Activated effector memory CD4-positive, alpha-beta T cell treated with Interleukin-2 at 50 U/mL for 16 hours (primary cell): ENCODE measurements around the gene GAB2.
"Not testable (repeated sequence)": the region's sequence is repeated elsewhere in the genome, so short reads cannot be mapped to it uniquely, and the experiment has no call there.

Source experiments
- DNase-seq: peaks from one replicate; pipeline ENCODE4 v3.0.0-alpha.2; 2020

Gene GAB2

GRCh38 chr11:78237293-78238046 is 180.2 kb downstream of the GAB2 start:
- no peak for DNase-seq

GRCh38 chr11:78234006-78234405 is 183.6 kb downstream of the GAB2 start:
- DNase-seq: no peak

DNA sequence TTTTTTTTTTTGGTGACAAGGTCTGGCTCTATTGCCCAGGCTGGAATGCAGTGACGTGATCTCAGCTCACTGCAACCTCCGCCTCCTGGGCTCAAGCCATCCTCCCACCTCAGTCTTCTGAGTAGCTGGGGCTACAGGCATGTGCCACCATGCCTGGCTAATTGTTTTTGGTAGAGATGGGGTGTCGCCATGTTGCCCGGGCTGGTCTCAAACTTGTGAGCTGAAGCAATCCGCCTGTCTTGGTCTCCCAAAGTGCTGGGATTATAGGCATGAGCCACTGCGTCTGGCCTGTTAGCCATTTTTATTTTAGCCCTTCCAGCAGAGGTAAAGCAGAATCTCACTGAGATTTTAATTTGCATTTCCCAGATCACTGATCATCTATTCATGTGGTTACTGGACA is 184.6 kb downstream of the GAB2 start:
- DNase-seq: not testable (repeated sequence)

GRCh38 chr11:78231962-78232501 is 185.6 kb downstream of the GAB2 start:
- no peak for DNase-seq

DNA sequence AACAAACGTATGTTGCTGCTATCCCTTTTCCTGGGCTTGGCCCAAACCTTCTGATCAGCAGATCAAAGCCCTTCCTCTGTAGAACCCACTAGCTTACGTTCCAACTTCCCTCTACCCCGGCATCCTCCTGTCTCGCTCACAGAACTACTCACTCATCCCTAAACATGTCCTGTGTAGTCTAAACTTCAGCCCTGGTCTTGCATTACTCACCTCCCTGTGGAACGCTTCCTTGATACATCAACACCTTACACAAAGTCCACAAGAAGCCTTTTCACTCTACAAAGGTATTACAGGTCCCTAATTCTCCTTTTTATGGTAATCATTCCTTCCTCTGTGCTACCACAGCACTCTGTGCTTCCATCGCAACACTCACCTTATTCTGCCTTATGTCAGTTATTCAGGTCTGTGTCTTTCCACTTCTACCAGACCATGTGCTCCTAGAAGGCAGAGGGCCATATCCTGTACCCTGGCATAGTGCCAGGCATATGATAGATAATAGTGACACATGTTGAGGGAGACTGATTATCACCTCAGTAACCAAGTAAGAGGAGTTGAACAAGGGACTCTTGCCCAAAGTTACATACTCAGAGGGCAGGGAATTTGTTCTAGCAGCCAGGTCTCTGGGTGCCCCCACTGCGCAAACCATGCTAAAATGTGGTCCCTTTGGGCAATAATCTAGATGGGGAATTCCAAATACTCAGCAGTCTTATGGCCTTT is 187.3 kb downstream of the GAB2 start:
- DNase-seq: no peak

- no peak for DNase-seq
These were observed 188.5 kb downstream of the GAB2 start for GRCh38 chr11:78229106-78229505.

DNA sequence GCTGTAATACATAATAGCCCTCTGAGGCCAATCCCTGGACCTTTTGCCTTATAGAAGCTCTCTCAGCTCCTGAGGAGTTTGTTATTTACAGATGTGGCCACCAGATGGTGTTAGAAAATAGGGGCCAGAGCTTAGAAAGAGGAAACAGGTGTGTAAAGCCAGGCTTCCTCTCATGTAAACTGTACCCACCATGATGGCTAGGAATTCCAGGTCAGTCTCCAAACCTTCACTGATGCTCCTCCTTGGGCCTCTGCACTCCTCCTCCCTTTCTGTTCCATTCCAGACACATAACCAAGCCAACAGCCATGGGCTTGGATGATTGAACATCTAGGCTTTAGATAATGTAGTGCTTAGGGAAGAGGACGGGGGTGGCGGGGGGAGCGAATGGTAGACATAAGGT is 189.2 kb downstream of the GAB2 start:
- DNase-seq: no peak

DNA sequence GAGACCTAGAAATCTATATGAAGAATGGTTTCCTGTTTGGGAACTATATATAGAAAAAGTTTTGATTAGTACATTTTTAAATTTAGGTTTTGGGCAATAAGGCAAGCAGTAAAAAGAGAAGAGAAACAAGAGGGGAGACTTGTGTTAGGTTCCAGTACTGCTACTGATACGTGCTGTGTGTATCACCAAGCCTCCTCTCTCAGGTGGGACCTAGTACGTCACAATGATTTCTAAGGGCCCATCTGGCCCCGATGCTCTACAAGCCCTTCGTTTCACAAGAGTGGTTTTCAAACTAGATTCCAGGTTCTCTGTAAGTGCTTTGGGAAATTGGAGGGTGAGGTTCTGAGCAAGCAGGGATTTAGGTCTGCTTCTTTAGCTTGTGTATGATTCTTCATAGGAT is 189.7 kb downstream of the GAB2 start:
- no peak for DNase-seq

DNA sequence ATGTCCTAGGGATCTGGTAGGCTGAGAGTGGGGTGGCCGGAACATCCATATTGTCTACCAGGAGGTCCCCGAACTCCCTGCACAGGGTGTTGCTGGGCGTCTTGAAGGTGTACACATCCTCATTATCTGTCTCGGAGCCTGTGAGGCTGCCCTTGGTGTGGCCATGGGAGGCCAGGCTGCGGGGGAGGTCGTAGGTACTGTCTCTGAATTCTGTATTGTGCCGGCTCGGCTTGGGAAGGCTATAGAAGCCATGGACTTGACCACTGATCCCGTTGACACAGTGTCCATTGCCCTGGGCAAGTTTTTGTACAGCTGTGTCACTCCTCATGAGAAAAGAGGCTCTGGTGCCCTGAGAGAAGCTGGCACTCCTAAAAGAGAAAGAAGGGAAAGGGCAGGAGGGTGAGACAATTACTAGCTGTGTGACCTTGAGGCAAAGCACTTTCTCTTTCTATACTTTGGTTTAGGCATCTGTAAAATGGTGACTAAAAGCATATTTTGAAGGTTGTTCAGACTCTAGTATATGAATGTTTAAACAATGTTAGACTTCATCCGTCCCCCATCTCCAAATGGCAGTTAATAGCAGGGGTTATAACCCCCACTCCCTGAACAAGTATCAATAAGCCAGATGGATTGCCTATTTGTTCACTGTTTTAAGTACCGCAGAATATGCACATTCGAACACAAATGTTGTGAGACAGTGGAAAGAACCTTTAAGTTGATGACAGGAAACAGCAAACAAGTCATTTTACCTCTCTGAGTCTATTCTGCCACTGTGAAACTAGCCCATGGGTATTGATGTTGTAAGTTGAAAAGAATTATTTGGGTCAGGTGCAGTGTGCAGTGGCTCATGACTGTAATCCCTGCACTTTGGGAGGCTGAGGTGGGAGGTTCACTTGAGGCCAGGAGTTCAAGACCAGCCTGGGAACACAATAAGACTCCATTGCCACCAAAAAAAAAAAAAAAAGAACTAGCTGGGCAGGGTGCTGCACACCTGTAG is 190.6 kb downstream of the GAB2 start:
- DNase-seq: no peak

GRCh38 chr11:78224906-78225420 is 192.7 kb downstream of the GAB2 start:
- DNase-seq: no peak

DNA sequence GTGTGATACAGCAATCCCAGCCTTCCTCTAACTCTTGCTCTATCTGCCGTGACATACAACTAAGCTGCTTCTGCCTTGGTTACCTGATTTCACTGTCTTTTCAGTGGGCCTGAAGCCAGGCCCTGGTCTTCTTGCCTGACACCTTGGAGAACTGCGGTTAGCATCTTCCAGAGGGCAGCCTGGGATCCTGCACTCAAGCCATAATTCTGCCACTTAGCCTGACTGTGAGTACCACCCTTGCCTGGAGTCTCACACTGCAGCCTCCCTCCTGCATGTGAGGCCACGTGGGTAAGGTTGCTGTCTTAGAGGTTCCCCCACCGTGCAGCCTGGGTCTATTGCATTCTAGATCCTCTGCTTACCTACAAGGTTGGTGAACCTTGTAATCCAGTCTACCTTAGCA is 193.1 kb downstream of the GAB2 start:
- no peak for DNase-seq

- DNase-seq: no peak
These were observed 194.2 kb downstream of the GAB2 start for GRCh38 chr11:78223320-78223954.

- not testable (repeated sequence) for DNase-seq
These were observed 194.9 kb downstream of the GAB2 start for GRCh38 chr11:78222726-78223125.

DNA sequence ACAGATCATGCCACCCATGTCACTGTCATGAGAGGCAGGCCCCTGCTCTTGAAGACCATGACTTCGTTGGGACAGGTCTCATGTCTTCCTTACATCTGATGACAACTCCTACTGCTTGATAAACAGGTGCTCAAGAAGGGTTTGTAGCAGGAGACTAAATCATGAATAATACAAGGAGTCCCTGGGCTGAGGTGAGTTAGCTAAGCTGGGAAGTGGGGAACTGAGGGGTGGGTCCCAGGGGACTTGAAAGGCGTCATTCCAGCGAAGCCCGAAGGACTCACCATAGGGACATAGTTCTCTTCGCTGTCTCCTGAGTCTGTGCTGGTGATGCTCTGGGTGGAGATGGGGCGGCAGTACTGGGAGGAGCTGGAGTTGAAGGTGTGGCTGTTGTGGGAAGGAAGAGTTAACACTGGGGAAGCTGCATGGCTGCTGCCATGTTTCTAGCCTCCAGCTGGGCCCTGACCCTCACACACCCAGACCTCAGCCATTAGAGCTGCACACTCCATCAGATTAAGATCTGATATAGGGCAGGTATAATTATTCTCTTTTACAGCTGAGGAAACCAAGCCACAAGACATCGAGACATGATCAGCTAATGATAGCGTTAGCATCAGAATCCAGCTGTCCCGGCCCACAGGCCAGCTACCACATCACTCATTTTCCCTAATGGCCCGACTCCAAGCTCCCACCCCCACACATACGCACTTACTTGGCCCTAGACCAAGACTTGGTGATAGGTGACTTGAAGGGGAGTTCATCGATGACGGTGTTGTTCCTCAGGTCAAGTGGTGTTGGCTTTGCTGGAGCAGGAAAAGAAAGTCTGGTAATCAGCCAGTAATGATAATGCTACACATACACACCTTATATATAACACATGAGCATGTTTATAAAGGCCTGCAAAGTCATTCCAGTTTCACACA is 196.0 kb downstream of the GAB2 start:
- no peak for DNase-seq

DNA sequence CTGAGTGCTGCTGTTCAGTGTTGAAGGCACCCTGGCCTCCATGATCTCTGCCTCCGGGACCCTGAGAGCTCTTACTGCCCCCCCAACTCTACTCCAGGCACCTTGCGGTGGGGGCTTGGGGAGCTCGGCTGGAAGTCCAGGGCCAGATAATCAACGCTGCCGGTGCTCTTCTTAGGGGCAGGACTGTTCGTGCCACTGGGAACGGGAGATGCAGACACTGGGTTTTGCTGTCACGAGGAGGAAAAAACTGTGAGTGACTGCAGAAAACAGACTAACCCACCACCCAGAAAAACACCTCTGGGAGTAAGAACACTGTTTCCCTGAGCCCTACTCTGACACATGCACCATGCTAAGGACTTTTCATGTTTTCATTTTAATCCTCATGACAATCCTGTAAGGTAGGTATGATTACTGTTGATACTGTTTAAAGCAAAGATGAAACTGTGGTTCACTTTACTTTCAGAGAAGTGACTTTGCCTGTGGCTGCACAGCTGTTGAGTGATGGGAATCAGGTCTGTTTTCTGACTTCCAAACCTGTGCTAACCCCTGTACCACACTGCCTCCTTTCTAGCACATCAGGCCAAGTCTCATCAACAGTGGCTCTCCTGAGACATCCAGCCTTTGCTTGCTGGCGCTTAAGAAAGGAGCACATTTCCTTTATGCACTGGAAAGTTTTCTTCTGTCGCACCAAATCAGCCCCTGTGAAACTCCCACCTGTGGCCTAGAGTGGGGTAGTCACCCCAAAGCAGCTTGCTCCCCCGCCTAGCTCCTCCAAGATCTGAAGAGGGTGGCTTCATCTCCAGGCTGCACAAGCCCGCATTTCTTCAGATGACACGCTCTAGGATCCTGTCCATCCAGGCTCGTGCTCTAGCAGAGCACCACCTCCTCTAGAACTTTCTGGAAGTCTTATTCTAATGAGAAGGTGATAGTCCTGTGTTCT is 197.1 kb downstream of the GAB2 start:
- DNase-seq: no peak

DNA sequence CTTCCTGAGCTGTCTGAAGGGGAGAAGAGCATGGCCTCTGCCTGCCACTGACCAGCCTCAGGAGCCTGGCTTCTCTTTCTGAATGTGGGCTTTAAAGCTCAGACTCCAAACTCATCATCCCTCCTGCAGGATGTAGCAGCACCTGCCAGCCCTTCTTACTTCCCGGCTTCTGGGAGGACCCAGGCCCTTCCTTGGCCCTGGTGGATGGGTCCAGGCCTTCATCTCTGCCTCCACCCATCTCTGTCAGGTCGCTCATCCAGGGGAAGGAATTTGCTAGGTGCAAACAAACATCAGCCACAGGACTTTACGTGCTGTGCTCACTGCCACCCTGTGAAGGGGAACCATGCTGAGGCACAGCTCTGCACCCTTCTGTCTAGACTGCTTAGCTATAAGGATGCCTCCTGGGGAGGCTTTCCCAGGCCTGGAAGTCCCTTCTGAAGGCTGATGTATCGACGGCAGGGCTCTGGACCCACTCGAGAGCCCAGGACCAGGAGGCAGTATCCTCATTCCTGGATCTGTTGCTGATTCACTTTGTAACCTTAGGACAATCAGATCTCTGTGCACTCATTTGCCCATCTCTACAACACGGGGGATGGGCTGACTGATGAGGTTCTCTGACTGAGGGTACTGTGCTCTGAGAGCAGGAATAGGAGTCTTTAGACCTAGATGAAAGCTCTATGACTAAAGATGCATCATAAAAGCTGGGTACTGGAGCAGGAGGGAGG is 198.0 kb downstream of the GAB2 start:
- DNase-seq: no peak

- no peak for DNase-seq
These were observed 198.7 kb downstream of the GAB2 start for GRCh38 chr11:78218707-78219492.
